HEK293 (cell line): Measurements from ENCODE around the gene MAD2L2.

Source experiments
- CTCF ChIA-PET: fragments of 350-600 bp; formaldehyde crosslinking; extraction: SDS; loops from one replicate; lab custom pipeline; 2021; ENCODE audit warnings: antibody characterized with exemption; lab: Yijun Ruan, JAX
- POLR2A ChIA-PET: fragments of 300-600 bp; formaldehyde crosslinking; extraction: SDS; loops from one replicate; lab custom pipeline; 2020; ENCODE audit warnings: antibody characterized with exemption, inconsistent platforms; lab: Yijun Ruan, JAX
- H3K27ac ChIP-seq: fragments of 200-500 bp; sonication (Bioruptor generic); 2 replicates; pipeline ENCODE4 v1.5.1; 2014; ENCODE audit warnings: low read depth, low read length, control low read depth, inconsistent platforms; ENCODE audit errors: extremely low read depth
- H3K36me3 ChIP-seq, 2 experiments: fragments of 200-500 bp in 1 of 2; sonication (Bioruptor generic) in 1 of 2; 1 replicate in 1 of 2; 2 replicates in 1 of 2; pipeline ENCODE4 v1.5.1; 2014 to 2017; ENCODE audit warnings: inconsistent platforms in 2 of 2, low read length in 2 of 2; ENCODE audit not compliant: control insufficient read depth in 2 of 2, insufficient read depth in 1 of 2
- H3K4me1 ChIP-seq: fragments of 200-500 bp; sonication (Bioruptor generic); 2 replicates; pipeline ENCODE4 v1.5.1; 2014; ENCODE audit warnings: mild to moderate bottlenecking, low read length, inconsistent platforms; ENCODE audit not compliant: control insufficient read depth, insufficient read depth
- H3K4me3 ChIP-seq: 2 replicates; pipeline ENCODE4 v1.5.1; 2011; ENCODE audit warnings: low read depth, mild to moderate bottlenecking, control low read depth, low read length, moderate library complexity
- H3K9me3 ChIP-seq: fragments of 200-500 bp; sonication (Bioruptor generic); 2 replicates; pipeline ENCODE4 v1.5.1; 2014; ENCODE audit warnings: low read depth, low read length, inconsistent platforms; ENCODE audit not compliant: control insufficient read depth, insufficient read depth
- CTCF ChIP-seq: fragments of 450-650 bp; formaldehyde crosslinking; IDR thresholded peaks from 2 replicates; pipeline ENCODE4 v1.5.1; 2016; ENCODE audit warnings: missing biosample characterization, missing genetic modification characterization
- EGR2 ChIP-seq: fragments of 450-650 bp; formaldehyde crosslinking; IDR thresholded peaks from 2 replicates; pipeline ENCODE4 v1.5.1; 2016; ENCODE audit warnings: low read depth, missing biosample characterization, missing genetic modification characterization
- GLIS2 ChIP-seq: fragments of 450-650 bp; formaldehyde crosslinking; IDR thresholded peaks from 2 replicates; pipeline ENCODE4 v1.5.1; 2016; ENCODE audit warnings: missing biosample characterization, missing genetic modification characterization
- HOXC10 ChIP-seq: sonication (generic); formaldehyde crosslinking; IDR thresholded peaks from 2 replicates; pipeline ENCODE4 v1.8.1; 2023; ENCODE audit warnings: mild to moderate bottlenecking, missing genetic modification reagents
- KLF1 ChIP-seq: fragments of 450-650 bp; formaldehyde crosslinking; IDR thresholded peaks from 2 replicates; pipeline ENCODE4 v1.5.1; 2016; ENCODE audit warnings: missing biosample characterization, missing genetic modification characterization
- KLF17 ChIP-seq: fragments of 450-650 bp; formaldehyde crosslinking; IDR thresholded peaks from 2 replicates; pipeline ENCODE4 v1.5.1; 2016; ENCODE audit warnings: missing biosample characterization, missing genetic modification characterization
- KLF8 ChIP-seq: fragments of 450-650 bp; formaldehyde crosslinking; IDR thresholded peaks from 2 replicates; pipeline ENCODE4 v1.5.1; 2016; ENCODE audit warnings: missing biosample characterization, missing genetic modification characterization
- SCRT2 ChIP-seq: fragments of 450-650 bp; formaldehyde crosslinking; IDR thresholded peaks from 2 replicates; pipeline ENCODE4 v1.5.1; 2016; ENCODE audit warnings: missing biosample characterization, missing genetic modification characterization
- SP2 ChIP-seq: fragments of 450-650 bp; formaldehyde crosslinking; IDR thresholded peaks from 2 replicates; pipeline ENCODE4 v1.5.1; 2016; ENCODE audit warnings: missing biosample characterization, missing genetic modification characterization
- SP3 ChIP-seq: fragments of 450-650 bp; formaldehyde crosslinking; IDR thresholded peaks from 2 replicates; pipeline ENCODE4 v1.5.1; 2016; ENCODE audit warnings: missing biosample characterization, missing genetic modification characterization
- ZBTB20 ChIP-seq: fragments of 450-650 bp; formaldehyde crosslinking; IDR thresholded peaks from 2 replicates; pipeline ENCODE4 v1.5.1; 2016; ENCODE audit warnings: missing biosample characterization, missing genetic modification characterization
- ZBTB8A ChIP-seq: fragments of 450-650 bp; formaldehyde crosslinking; IDR thresholded peaks from 2 replicates; pipeline ENCODE4 v1.5.1; 2016; ENCODE audit warnings: missing biosample characterization, missing genetic modification characterization
- ZFP41 ChIP-seq: fragments of 450-650 bp; formaldehyde crosslinking; IDR thresholded peaks from 2 replicates; pipeline ENCODE4 v1.5.1; 2016; ENCODE audit warnings: missing biosample characterization, missing genetic modification characterization, borderline replicate concordance
- ZFP69B ChIP-seq: fragments of 450-650 bp; formaldehyde crosslinking; IDR thresholded peaks from 2 replicates; pipeline ENCODE4 v1.5.1; 2016; ENCODE audit warnings: missing biosample characterization, missing genetic modification characterization
- ZNF138 ChIP-seq: fragments of 450-650 bp; formaldehyde crosslinking; IDR thresholded peaks from 2 replicates; pipeline ENCODE4 v1.5.1; 2016; ENCODE audit warnings: missing biosample characterization, missing genetic modification characterization, borderline replicate concordance
- ZNF19 ChIP-seq: fragments of 450-650 bp; formaldehyde crosslinking; IDR thresholded peaks from 2 replicates; pipeline ENCODE4; 2016; ENCODE audit warnings: missing biosample characterization, missing genetic modification characterization, low read depth
- ZNF23 ChIP-seq: fragments of 450-650 bp; formaldehyde crosslinking; IDR thresholded peaks from 2 replicates; pipeline ENCODE4 v1.5.1; 2016; ENCODE audit warnings: missing biosample characterization, missing genetic modification characterization, borderline replicate concordance
- ZNF239 ChIP-seq: fragments of 450-650 bp; formaldehyde crosslinking; IDR thresholded peaks from 2 replicates; pipeline ENCODE4 v1.5.1; 2016; ENCODE audit warnings: missing biosample characterization, missing genetic modification characterization
- ZNF302 ChIP-seq: fragments of 450-650 bp; formaldehyde crosslinking; IDR thresholded peaks from 2 replicates; pipeline ENCODE4 v1.5.1; 2016; ENCODE audit warnings: missing biosample characterization, missing genetic modification characterization, low read depth
- ZNF324 ChIP-seq: fragments of 450-650 bp; formaldehyde crosslinking; IDR thresholded peaks from 2 replicates; pipeline ENCODE4 v1.5.1; 2016; ENCODE audit warnings: missing biosample characterization, missing genetic modification characterization
- ZNF423 ChIP-seq: fragments of 450-650 bp; formaldehyde crosslinking; IDR thresholded peaks from 2 replicates; pipeline ENCODE4 v1.5.1; 2016; ENCODE audit warnings: missing biosample characterization, missing genetic modification characterization
- ZNF449 ChIP-seq: fragments of 450-650 bp; formaldehyde crosslinking; IDR thresholded peaks from 2 replicates; pipeline ENCODE4 v1.5.1; 2017; ENCODE audit warnings: missing biosample characterization, mild to moderate bottlenecking, missing genetic modification characterization, moderate library complexity
- ZNF571 ChIP-seq: fragments of 450-650 bp; formaldehyde crosslinking; IDR thresholded peaks from 2 replicates; pipeline ENCODE4 v1.5.0; 2017; ENCODE audit warnings: missing biosample characterization, missing genetic modification characterization
- ZNF776 ChIP-seq: fragments of 450-650 bp; formaldehyde crosslinking; IDR thresholded peaks from 2 replicates; pipeline ENCODE4 v1.5.0; 2017; ENCODE audit warnings: missing biosample characterization, missing genetic modification characterization, borderline replicate concordance
- ZNF785 ChIP-seq: fragments of 450-650 bp; formaldehyde crosslinking; IDR thresholded peaks from 2 replicates; pipeline ENCODE4 v1.5.1; 2016; ENCODE audit warnings: missing biosample characterization, missing genetic modification characterization

Gene MAD2L2

GRCh38 chr1:11648732-11649158 is 32.2 kb downstream of the MAD2L2 start (continued):
- no peak for TF ChIP-seq ZNF785
- TF ChIP-seq ZNF776, result no peak
- TF ChIP-seq KLF17 (tag by site-specific recombination), result no peak
- no peak for TF ChIP-seq ZBTB8A (tag by site-specific recombination)
- peak; percentile 44 for TF ChIP-seq SP2 (tag by site-specific recombination)
- peak; percentile 54 for TF ChIP-seq KLF8 (tag by site-specific recombination)
- no peak for TF ChIP-seq ZNF571 (tag by site-specific recombination)
- no peak for TF ChIP-seq ZNF239 (tag by site-specific recombination)
- peak; percentile 24; the same call in 1 of the 2 replicates for TF ChIP-seq EGR2 (tag by site-specific recombination)
- TF ChIP-seq ZNF449, result peak; percentile 90
- no peak for TF ChIP-seq ZNF302 (tag by site-specific recombination)
- peak; percentile 94 for TF ChIP-seq KLF1 (tag by site-specific recombination)
- no peak for TF ChIP-seq ZNF19 (tag by site-specific recombination)
- no peak for TF ChIP-seq ZFP69B (tag by site-specific recombination)
- TF ChIP-seq SCRT2 (tag by site-specific recombination), result no peak
- no peak for TF ChIP-seq CTCF (tag by site-specific recombination)
- TF ChIP-seq HOXC10 (CRISPR knock-in tag), result no peak
- TF ChIP-seq ZNF423, result no peak
- 0 out of 2 replicates have a peak, but pooled peaks have one; percentile 14 for TF ChIP-seq GLIS2 (tag by site-specific recombination)
- TF ChIP-seq ZBTB20, result no peak
- no peak for TF ChIP-seq ZNF324
- TF ChIP-seq ZNF23 (tag by site-specific recombination), result no peak
- TF ChIP-seq ZNF138 (tag by site-specific recombination), result no peak
- peak; percentile 48 for TF ChIP-seq SP3 (tag by site-specific recombination)

DNA sequence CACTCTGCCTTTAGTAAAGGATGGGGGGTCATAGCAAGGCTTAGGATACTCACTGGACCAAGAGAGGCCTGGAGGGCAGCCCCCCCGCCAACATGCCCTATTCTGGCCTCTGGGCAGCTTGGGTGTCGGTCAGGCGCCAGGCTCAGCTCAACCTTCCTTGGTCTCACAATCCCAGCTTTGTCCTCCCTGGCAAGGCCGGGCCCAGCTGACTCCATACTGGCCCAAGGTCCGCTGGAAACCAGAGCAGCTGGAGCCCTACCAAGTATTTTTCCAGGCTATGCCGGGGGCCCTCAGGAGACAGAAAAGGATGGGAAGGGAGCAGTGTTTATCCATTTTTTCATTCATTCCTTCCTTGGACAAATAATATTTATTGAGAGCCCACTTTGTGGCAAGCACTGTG is 32.9 kb downstream of the MAD2L2 start:
- Histone ChIP-seq H3K27ac (no peak overlapping the region), H3K36me3 (no peaks in the 10 kb centered on the region), H3K4me1 (no peaks in the 10 kb centered on the region), H3K4me3 (no peak overlapping the region), H3K9me3 (no peaks in the 10 kb centered on the region)
- CTCF ChIA-PET, result interaction anchor here (2.4 kb wide), 1 partner anchor 611 kb away, joined by 12 read pairs; no protein-coding TSS in a partner anchor
- no peak for TF ChIP-seq ZFP41 (tag by site-specific recombination)
- peak; percentile 65; the same call in 1 of the 2 replicates for TF ChIP-seq ZNF449
- POLR2A ChIA-PET, result interaction anchor here (0.7 kb wide), 1 partner anchor 384 kb away, joined by 4 read pairs; no protein-coding TSS in a partner anchor
